Mesenchymal stem cell (in vitro differentiated cells and primary cell): ENCODE measurements around the gene OMA1.
"Not testable (repeated sequence)": the region's sequence is repeated elsewhere in the genome, so short reads cannot be mapped to it uniquely, and the experiment has no call there.

Experiments
- DNase-seq: peaks from one replicate; pipeline ENCODE4 v3.0.0-alpha.2; 2013
- H2AFZ ChIP-seq: one replicate; pipeline ENCODE4 v1.6.1; 2013; ENCODE audit warnings: low read depth, mild to moderate bottlenecking, control low read depth, inconsistent platforms, low read length, moderate library complexity
- H2AK5ac ChIP-seq: 2 replicates; pipeline ENCODE4 v1.6.1; 2013; ENCODE audit warnings: low read length, moderate library complexity, mild to moderate bottlenecking, inconsistent platforms; ENCODE audit not compliant: severe bottlenecking
- H2BK120ac ChIP-seq: one replicate; pipeline ENCODE4 v1.6.1; 2013; ENCODE audit warnings: low read depth, mild to moderate bottlenecking, inconsistent platforms, low read length, moderate library complexity
- H2BK12ac ChIP-seq, 2 experiments: one replicate each; pipeline ENCODE4 v1.6.1; 2013; ENCODE audit warnings: inconsistent platforms in 2 of 2, low read length in 2 of 2, mild to moderate bottlenecking in 2 of 2, moderate library complexity in 2 of 2, control low read depth in 1 of 2
- H2BK15ac ChIP-seq: one replicate; pipeline ENCODE4 v1.6.1; 2013; ENCODE audit warnings: mild to moderate bottlenecking, low read depth, inconsistent platforms; ENCODE audit not compliant: poor library complexity, severe bottlenecking
- H2BK5ac ChIP-seq: 2 replicates; pipeline ENCODE4 v1.6.1; 2013; ENCODE audit warnings: low read depth, mild to moderate bottlenecking, low read length, control low read depth, inconsistent platforms; ENCODE audit not compliant: poor library complexity, severe bottlenecking
- H3K14ac ChIP-seq, 2 experiments: one replicate each; pipeline ENCODE4 v1.6.1; 2013; ENCODE audit warnings: inconsistent platforms in 2 of 2, low read length in 2 of 2, control low read depth in 1 of 2, mild to moderate bottlenecking in 1 of 2, moderate library complexity in 1 of 2
- H3K18ac ChIP-seq, 2 experiments: one replicate each; pipeline ENCODE4 v1.6.1; 2013; ENCODE audit warnings: inconsistent platforms in 2 of 2, low read length in 2 of 2, control low read depth in 1 of 2, low read depth in 1 of 2, mild to moderate bottlenecking in 1 of 2
- H3K23ac ChIP-seq, 2 experiments: one replicate each; pipeline ENCODE4 v1.6.1; 2013; ENCODE audit warnings: inconsistent platforms in 2 of 2, low read length in 2 of 2, mild to moderate bottlenecking in 2 of 2, moderate library complexity in 2 of 2, control low read depth in 1 of 2
- H3K27ac ChIP-seq: 2 replicates; pipeline ENCODE4 v1.5.1; 2013; ENCODE audit warnings: mild to moderate bottlenecking, moderate library complexity, low read length, control low read depth, inconsistent platforms; ENCODE audit not compliant: poor library complexity, severe bottlenecking
- H3K27me3 ChIP-seq, 2 experiments: 2 replicates each; pipeline versions ENCODE4 v1.6.1 to v1.7.0; 2013; ENCODE audit warnings: low read length in 2 of 2, mild to moderate bottlenecking in 2 of 2, moderate library complexity in 2 of 2, control low read depth in 1 of 2, inconsistent platforms in 1 of 2; ENCODE audit not compliant: control insufficient read depth in 1 of 2, insufficient read depth in 1 of 2
- H3K36me3 ChIP-seq, 2 experiments: 2 replicates each; pipeline versions ENCODE4 v1.6.1 to v1.7.0; 2013; ENCODE audit warnings: low read length in 2 of 2, control low read depth in 1 of 2, inconsistent platforms in 1 of 2, low read depth in 1 of 2, mild to moderate bottlenecking in 1 of 2; ENCODE audit not compliant: insufficient read depth in 2 of 2, control insufficient read depth in 1 of 2
- H3K4ac ChIP-seq, 2 experiments: one replicate each; pipeline ENCODE4 v1.6.1; 2013; ENCODE audit warnings: inconsistent platforms in 2 of 2, low read length in 2 of 2, mild to moderate bottlenecking in 2 of 2, moderate library complexity in 2 of 2, control low read depth in 1 of 2, low read depth in 1 of 2
- H3K4me1 ChIP-seq: 2 replicates; pipeline ENCODE4 v1.6.1; 2013; ENCODE audit warnings: low read depth, low read length, control low read depth; ENCODE audit not compliant: control insufficient read depth, insufficient read depth
- H3K4me2 ChIP-seq: 2 replicates; pipeline ENCODE4 v1.6.1; 2013; ENCODE audit warnings: low read length, mild to moderate bottlenecking, inconsistent platforms; ENCODE audit not compliant: poor library complexity, severe bottlenecking
- H3K4me3 ChIP-seq, 2 experiments: 2 replicates each; pipeline versions ENCODE4 v1.5.1 to v1.7.0; 2013; ENCODE audit warnings: low read length in 2 of 2, mild to moderate bottlenecking in 2 of 2, control low read depth in 1 of 2, low read depth in 1 of 2; ENCODE audit not compliant: insufficient read depth in 1 of 2
- H3K79me1 ChIP-seq: replicated peaks from 2 replicates; pipeline ENCODE4 v1.6.1; 2013; ENCODE audit warnings: mild to moderate bottlenecking, control low read depth, low read length, inconsistent platforms; ENCODE audit not compliant: poor library complexity, severe bottlenecking
- H3K9ac ChIP-seq: 2 replicates; pipeline ENCODE4 v1.7.0; 2013; ENCODE audit warnings: mild to moderate bottlenecking, low read length, moderate library complexity
- H3K9me3 ChIP-seq: 2 replicates; pipeline ENCODE4 v1.7.0; 2013; ENCODE audit warnings: mild to moderate bottlenecking, low read length; ENCODE audit not compliant: control insufficient read depth
- H4K8ac ChIP-seq: one replicate; pipeline ENCODE4 v1.6.1; 2013; ENCODE audit warnings: inconsistent platforms, mild to moderate bottlenecking, low read length, moderate library complexity
- H4K91ac ChIP-seq: one replicate; pipeline ENCODE4 v1.6.1; 2013; ENCODE audit warnings: mild to moderate bottlenecking, low read length, inconsistent platforms
- WGBS: methylation state at CpG from one replicate; pipeline ENCODE4 v1.1.7; 2013; ENCODE audit warnings: mixed read lengths; 5-methylcytosine and 5-hydroxymethylcytosine counted together

Gene OMA1

GRCh38 chr1:58551186-58552140 is 4.9 kb upstream of the OMA1 start:
- Histone ChIP-seq H2AK5ac (peak overlapping the region; percentile 63), H3K36me3 (no peaks in the 10 kb centered on the region), H3K14ac (no peak overlapping the region), H4K8ac (no peak overlapping the region), H2BK5ac (no peak overlapping the region), H3K27me3 (no peaks in the 10 kb centered on the region), H2BK15ac (no peak overlapping the region), H3K9ac (no peak overlapping the region), H2BK120ac (no peak overlapping the region), H3K18ac (no peak overlapping the region), H3K23ac (no peak overlapping the region), H3K4ac (no peak overlapping the region), H4K91ac (no peak overlapping the region), H3K4me1 (peaks cover 4% of the 10 kb centered on the region), H2AFZ (no peak overlapping the region), H2BK12ac (no peak overlapping the region), H3K27ac (no peak overlapping the region), H3K79me1 (no peaks in the 10 kb centered on the region), H3K4me3 (no peak overlapping the region), H3K9me3 (no peaks in the 10 kb centered on the region), H3K4me2 (no peak overlapping the region)
- no peak for DNase-seq
- WGBS = 85% methylated on average over 9 of the region's 9 CpGs

GRCh38 chr1:58549291-58549690 is 2.8 kb upstream of the OMA1 start:
- H2BK15ac ChIP-seq, H2BK12ac ChIP-seq, H3K23ac ChIP-seq, H2BK5ac ChIP-seq, H3K27me3 ChIP-seq, H3K4me1 ChIP-seq, H4K8ac ChIP-seq, H3K9ac ChIP-seq, H3K36me3 ChIP-seq, H3K4me2 ChIP-seq, H3K9me3 ChIP-seq, DNase-seq, H3K27ac ChIP-seq, H3K4me3 ChIP-seq, H2AK5ac ChIP-seq, H3K18ac ChIP-seq, H3K79me1 ChIP-seq, H2AFZ ChIP-seq, H4K91ac ChIP-seq, H3K4ac ChIP-seq, H3K14ac ChIP-seq, H2BK120ac ChIP-seq: not testable (repeated sequence)
- WGBS = 86% methylated on average over 4 of the region's 6 CpGs

GRCh38 chr1:58548371-58548770 is 1.8 kb upstream of the OMA1 start:
- Histone ChIP-seq H3K18ac (no peak overlapping the region), H3K27ac (no peak overlapping the region), H2BK12ac (no peak overlapping the region), H2AK5ac (peak overlapping the region; percentile 31), H3K9ac (no peak overlapping the region), H3K14ac (no peak overlapping the region), H2BK15ac (no peak overlapping the region), H3K4me1 (peaks cover 7% of the 10 kb centered on the region), H2BK120ac (no peak overlapping the region), H3K9me3 (no peaks in the 10 kb centered on the region), H3K4me2 (no peak overlapping the region), H3K4me3 (no peak overlapping the region), H3K79me1 (peaks cover 6% of the 10 kb centered on the region), H3K27me3 (no peaks in the 10 kb centered on the region), H2BK5ac (no peak overlapping the region), H3K23ac (no peak overlapping the region), H2AFZ (no peak overlapping the region), H3K4ac (no peak overlapping the region), H3K36me3 (no peaks in the 10 kb centered on the region), H4K91ac (no peak overlapping the region), H4K8ac (no peak overlapping the region)
- peak; percentile 6 for DNase-seq
- 66% methylated on average over 1 of the region's 2 CpGs for WGBS

GRCh38 chr1:58545591-58546519 is 671 bp downstream of the OMA1 start:
- Histone ChIP-seq H3K4me2 (peak overlapping the region; percentile 86), H3K18ac (peak overlapping the region; percentile 79 to 95), H3K4me3 (peak overlapping the region; percentile 79 to 81)

More at GRCh38 chr1:58545591-58546519, 671 bp downstream of the OMA1 start:
- no peaks in the 10 kb centered on the region for H3K27me3 ChIP-seq
- H3K9ac ChIP-seq = peak overlapping the region; percentile 93
- peak overlapping the region; percentile 69 for H2AK5ac ChIP-seq
- H2BK15ac ChIP-seq = peak overlapping the region; percentile 92
- no peaks in the 10 kb centered on the region for H3K36me3 ChIP-seq
- H3K4me1 ChIP-seq = peaks cover 7% of the 10 kb centered on the region
- DNase-seq = peak; percentile 85
- peaks cover 8% of the 10 kb centered on the region for H3K79me1 ChIP-seq
- H2BK5ac ChIP-seq = peak overlapping the region; percentile 61
- H4K8ac ChIP-seq = peak overlapping the region; percentile 85
- H3K9me3 ChIP-seq = no peaks in the 10 kb centered on the region
- H3K4ac ChIP-seq = peak overlapping the region in 1 of 2 experiments; percentile 71
- peak overlapping the region; percentile 94 for H2BK120ac ChIP-seq
- no peak overlapping the region for H2AFZ ChIP-seq
- no peak overlapping the region for H3K14ac ChIP-seq
- peak overlapping the region; percentile 87 for H3K27ac ChIP-seq
- 3% methylated on average over 17 of the region's 43 CpGs for WGBS
- H4K91ac ChIP-seq = peak overlapping the region; percentile 95
- H3K23ac ChIP-seq = no peak overlapping the region
- no peak overlapping the region for H2BK12ac ChIP-seq
